ENCODE results near the gene EAPP.
A peak's percentile ranks its signal among the peaks of the same experiment; 100 is the strongest.
"Not testable (repeated sequence)": the region's sequence is repeated elsewhere in the genome, so short reads cannot be mapped to it uniquely, and the experiment has no call there.

EAPP gene

GRCh38 chr14:34538096-34538495, 1.4 kb downstream of the EAPP start:
- H3K27ac ChIP-seq (ENCODE audit: low read depth, low read length); H3K27me3 ChIP-seq (ENCODE audit: control insufficient read depth in 1 of 2, insufficient read depth in 2 of 2, low read length in 2 of 2); H3K9me3 ChIP-seq (ENCODE audit: control insufficient read depth in 1 of 2, low read length in 2 of 2): not testable (repeated sequence)
- peak overlapping the region; percentile 99 to 100 for H3K9ac ChIP-seq (ENCODE audit: low read depth in 1 of 2, low read length in 2 of 2)
- H3K4me1 ChIP-seq (ENCODE audit: control insufficient read depth in 1 of 2, insufficient read depth in 2 of 2, low read length in 2 of 2): peaks cover 5 to 17% of the 10 kb centered on the region in 2 donors
- peak overlapping the region; percentile 96 to 100 for H3K4me3 ChIP-seq (ENCODE audit: low read depth in 1 of 2, low read length in 2 of 2)
- peaks cover 7 to 13% of the 10 kb centered on the region in 2 donors for H3K36me3 ChIP-seq (ENCODE audit: control insufficient read depth in 1 of 2, insufficient read depth in 2 of 2, low read length in 2 of 2)

GRCh38 chr14:34537677-34538009, 1.9 kb downstream of the EAPP start:
- peaks cover 5 to 17% of the 10 kb centered on the region in 2 donors for H3K4me1 ChIP-seq (ENCODE audit: control insufficient read depth in 1 of 2, insufficient read depth in 2 of 2, low read length in 2 of 2)
- H3K4me3 ChIP-seq (ENCODE audit: low read depth in 1 of 2, low read length in 2 of 2): peak overlapping the region; percentile 96 to 100
- peaks cover 8 to 16% of the 10 kb centered on the region in 2 donors for H3K36me3 ChIP-seq (ENCODE audit: control insufficient read depth in 1 of 2, insufficient read depth in 2 of 2, low read length in 2 of 2)
- no peak overlapping the region for H3K27ac ChIP-seq (ENCODE audit: low read depth, low read length)
- no peaks in the 10 kb centered on the region for H3K9me3 ChIP-seq (ENCODE audit: control insufficient read depth in 1 of 2, low read length in 2 of 2)
- H3K27me3 ChIP-seq (ENCODE audit: control insufficient read depth in 1 of 2, insufficient read depth in 2 of 2, low read length in 2 of 2): no peaks in the 10 kb centered on the region
- no peak overlapping the region for H3K9ac ChIP-seq (ENCODE audit: low read depth in 1 of 2, low read length in 2 of 2)

- Histone ChIP-seq H3K27ac (ENCODE audit: low read depth, low read length) (no peak overlapping the region), H3K4me3 (ENCODE audit: low read depth in 1 of 2, low read length in 2 of 2) (peak overlapping the region; percentile 96 to 100), H3K4me1 (ENCODE audit: control insufficient read depth in 1 of 2, insufficient read depth in 2 of 2, low read length in 2 of 2) (peaks cover 5 to 17% of the 10 kb centered on the region in 2 donors), H3K36me3 (ENCODE audit: control insufficient read depth in 1 of 2, insufficient read depth in 2 of 2, low read length in 2 of 2) (peaks cover 8 to 21% of the 10 kb centered on the region in 2 donors), H3K9ac (ENCODE audit: low read depth in 1 of 2, low read length in 2 of 2) (no peak overlapping the region), H3K27me3 (ENCODE audit: control insufficient read depth in 1 of 2, insufficient read depth in 2 of 2, low read length in 2 of 2) (no peaks in the 10 kb centered on the region), H3K9me3 (ENCODE audit: control insufficient read depth in 1 of 2, low read length in 2 of 2) (no peaks in the 10 kb centered on the region)
These were observed 2.4 kb downstream of the EAPP start for GRCh38 chr14:34536951-34537676.

GRCh38 chr14:34527591-34527990, 11.9 kb downstream of the EAPP start:
- no peak overlapping the region for H3K4me3 ChIP-seq (ENCODE audit: low read depth in 1 of 2, low read length in 2 of 2)
- peaks cover 19 to 67% of the 10 kb centered on the region in 2 donors for H3K36me3 ChIP-seq (ENCODE audit: control insufficient read depth in 1 of 2, insufficient read depth in 2 of 2, low read length in 2 of 2)
- no peaks in the 10 kb centered on the region for H3K27me3 ChIP-seq (ENCODE audit: control insufficient read depth in 1 of 2, insufficient read depth in 2 of 2, low read length in 2 of 2)
- no peak overlapping the region for H3K27ac ChIP-seq (ENCODE audit: low read depth, low read length)
- peaks cover 0 to 3% of the 10 kb centered on the region in 2 donors for H3K4me1 ChIP-seq (ENCODE audit: control insufficient read depth in 1 of 2, insufficient read depth in 2 of 2, low read length in 2 of 2)
- H3K9me3 ChIP-seq (ENCODE audit: control insufficient read depth in 1 of 2, low read length in 2 of 2): no peaks in the 10 kb centered on the region
- H3K9ac ChIP-seq (ENCODE audit: low read depth in 1 of 2, low read length in 2 of 2): no peak overlapping the region

GRCh38 chr14:34524216-34524615, 15.3 kb downstream of the EAPP start:
- H3K9ac ChIP-seq (ENCODE audit: low read depth in 1 of 2, low read length in 2 of 2); H3K27ac ChIP-seq (ENCODE audit: low read depth, low read length); H3K4me3 ChIP-seq (ENCODE audit: low read depth in 1 of 2, low read length in 2 of 2); H3K9me3 ChIP-seq (ENCODE audit: control insufficient read depth in 1 of 2, low read length in 2 of 2); H3K4me1 ChIP-seq (ENCODE audit: control insufficient read depth in 1 of 2, insufficient read depth in 2 of 2, low read length in 2 of 2); H3K27me3 ChIP-seq (ENCODE audit: control insufficient read depth in 1 of 2, insufficient read depth in 2 of 2, low read length in 2 of 2): not testable (repeated sequence)
- H3K36me3 ChIP-seq (ENCODE audit: control insufficient read depth in 1 of 2, insufficient read depth in 2 of 2, low read length in 2 of 2): peaks cover 19 to 62% of the 10 kb centered on the region in 2 donors

- Histone ChIP-seq H3K27ac (ENCODE audit: low read depth, low read length) (no peak overlapping the region), H3K4me3 (ENCODE audit: low read depth in 1 of 2, low read length in 2 of 2) (no peak overlapping the region), H3K27me3 (ENCODE audit: control insufficient read depth in 1 of 2, insufficient read depth in 2 of 2, low read length in 2 of 2) (no peaks in the 10 kb centered on the region), H3K36me3 (ENCODE audit: control insufficient read depth in 1 of 2, insufficient read depth in 2 of 2, low read length in 2 of 2) (peaks cover 22 to 66% of the 10 kb centered on the region in 2 donors), H3K9me3 (ENCODE audit: control insufficient read depth in 1 of 2, low read length in 2 of 2) (no peaks in the 10 kb centered on the region), H3K9ac (ENCODE audit: low read depth in 1 of 2, low read length in 2 of 2) (no peak overlapping the region), H3K4me1 (ENCODE audit: control insufficient read depth in 1 of 2, insufficient read depth in 2 of 2, low read length in 2 of 2) (peaks cover 4 to 7% of the 10 kb centered on the region in 2 donors)
These were observed 17.0 kb downstream of the EAPP start for GRCh38 chr14:34522496-34522895.

GRCh38 chr14:34521071-34521470, 18.4 kb downstream of the EAPP start:
- H3K36me3 ChIP-seq (ENCODE audit: control insufficient read depth in 1 of 2, insufficient read depth in 2 of 2, low read length in 2 of 2): peaks cover 19 to 63% of the 10 kb centered on the region in 2 donors
- not testable (repeated sequence) for H3K9ac ChIP-seq (ENCODE audit: low read depth in 1 of 2, low read length in 2 of 2); H3K27ac ChIP-seq (ENCODE audit: low read depth, low read length); H3K4me1 ChIP-seq (ENCODE audit: control insufficient read depth in 1 of 2, insufficient read depth in 2 of 2, low read length in 2 of 2); H3K9me3 ChIP-seq (ENCODE audit: control insufficient read depth in 1 of 2, low read length in 2 of 2); H3K4me3 ChIP-seq (ENCODE audit: low read depth in 1 of 2, low read length in 2 of 2); H3K27me3 ChIP-seq (ENCODE audit: control insufficient read depth in 1 of 2, insufficient read depth in 2 of 2, low read length in 2 of 2)

GRCh38 chr14:34520304-34520970, 19.1 kb downstream of the EAPP start:
- H3K27me3 ChIP-seq (ENCODE audit: control insufficient read depth in 1 of 2, insufficient read depth in 2 of 2, low read length in 2 of 2); H3K4me3 ChIP-seq (ENCODE audit: low read depth in 1 of 2, low read length in 2 of 2); H3K9ac ChIP-seq (ENCODE audit: low read depth in 1 of 2, low read length in 2 of 2); H3K27ac ChIP-seq (ENCODE audit: low read depth, low read length); H3K4me1 ChIP-seq (ENCODE audit: control insufficient read depth in 1 of 2, insufficient read depth in 2 of 2, low read length in 2 of 2); H3K9me3 ChIP-seq (ENCODE audit: control insufficient read depth in 1 of 2, low read length in 2 of 2): not testable (repeated sequence)
- peaks cover 18 to 63% of the 10 kb centered on the region in 2 donors for H3K36me3 ChIP-seq (ENCODE audit: control insufficient read depth in 1 of 2, insufficient read depth in 2 of 2, low read length in 2 of 2)

- no peaks in the 10 kb centered on the region for H3K27me3 ChIP-seq (ENCODE audit: control insufficient read depth in 1 of 2, insufficient read depth in 2 of 2, low read length in 2 of 2)
- no peak overlapping the region for H3K9ac ChIP-seq (ENCODE audit: low read depth in 1 of 2, low read length in 2 of 2)
- no peak overlapping the region for H3K4me3 ChIP-seq (ENCODE audit: low read depth in 1 of 2, low read length in 2 of 2)
- H3K36me3 ChIP-seq (ENCODE audit: control insufficient read depth in 1 of 2, insufficient read depth in 2 of 2, low read length in 2 of 2): no peaks in the 10 kb centered on the region
- no peaks in the 10 kb centered on the region for H3K9me3 ChIP-seq (ENCODE audit: control insufficient read depth in 1 of 2, low read length in 2 of 2)
- no peak overlapping the region for H3K27ac ChIP-seq (ENCODE audit: low read depth, low read length)
- peaks cover 0 to 8% of the 10 kb centered on the region in 2 donors for H3K4me1 ChIP-seq (ENCODE audit: control insufficient read depth in 1 of 2, insufficient read depth in 2 of 2, low read length in 2 of 2)
These were observed 31.6 kb downstream of the EAPP start for GRCh38 chr14:34507884-34508283.

GRCh38 chr14:34507459-34507858, 32.0 kb downstream of the EAPP start:
- H3K27me3 ChIP-seq (ENCODE audit: control insufficient read depth in 1 of 2, insufficient read depth in 2 of 2, low read length in 2 of 2): no peaks in the 10 kb centered on the region
- H3K9me3 ChIP-seq (ENCODE audit: control insufficient read depth in 1 of 2, low read length in 2 of 2): no peaks in the 10 kb centered on the region
- no peaks in the 10 kb centered on the region for H3K36me3 ChIP-seq (ENCODE audit: control insufficient read depth in 1 of 2, insufficient read depth in 2 of 2, low read length in 2 of 2)
- peaks cover 4 to 8% of the 10 kb centered on the region in 2 donors for H3K4me1 ChIP-seq (ENCODE audit: control insufficient read depth in 1 of 2, insufficient read depth in 2 of 2, low read length in 2 of 2)
- no peak overlapping the region for H3K27ac ChIP-seq (ENCODE audit: low read depth, low read length)
- no peak overlapping the region for H3K9ac ChIP-seq (ENCODE audit: low read depth in 1 of 2, low read length in 2 of 2)
- H3K4me3 ChIP-seq (ENCODE audit: low read depth in 1 of 2, low read length in 2 of 2): no peak overlapping the region
